Measurements from ENCODE around the gene KRTAP12-2.

DNA sequence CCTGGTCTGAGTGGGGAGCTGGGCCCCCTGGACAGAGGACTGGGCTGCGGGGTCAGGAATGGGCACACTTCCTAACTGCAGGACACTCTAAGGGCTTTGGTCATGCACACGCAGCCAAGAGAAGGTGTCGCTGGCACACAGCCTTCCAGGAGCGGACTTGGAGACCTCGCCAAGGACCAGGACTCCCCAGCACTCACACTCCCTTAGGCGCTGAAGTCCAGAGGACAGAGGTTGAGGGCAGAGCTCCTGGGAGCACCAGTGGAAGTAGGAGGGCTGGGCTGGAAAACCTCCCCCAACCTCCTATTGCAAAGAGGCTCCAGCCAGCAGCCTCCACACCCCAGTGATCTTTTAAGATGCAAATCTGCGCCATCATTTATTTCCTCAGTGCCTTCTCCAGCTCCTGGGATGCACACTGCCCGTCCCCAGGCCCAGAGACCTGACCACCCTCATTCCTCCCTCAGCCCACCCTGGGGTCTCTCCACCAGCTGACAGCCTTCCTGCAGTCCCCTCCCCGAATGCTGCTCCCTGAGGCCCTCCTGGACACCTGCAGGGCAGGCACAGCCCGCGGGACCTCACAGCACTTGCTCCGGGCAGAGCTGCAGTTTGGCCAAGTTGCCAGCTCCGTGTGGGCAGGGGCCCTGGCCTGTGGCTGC is 41.6 kb upstream of the KRTAP12-2 start:
- TF ChIP-seq, protein P1, sequence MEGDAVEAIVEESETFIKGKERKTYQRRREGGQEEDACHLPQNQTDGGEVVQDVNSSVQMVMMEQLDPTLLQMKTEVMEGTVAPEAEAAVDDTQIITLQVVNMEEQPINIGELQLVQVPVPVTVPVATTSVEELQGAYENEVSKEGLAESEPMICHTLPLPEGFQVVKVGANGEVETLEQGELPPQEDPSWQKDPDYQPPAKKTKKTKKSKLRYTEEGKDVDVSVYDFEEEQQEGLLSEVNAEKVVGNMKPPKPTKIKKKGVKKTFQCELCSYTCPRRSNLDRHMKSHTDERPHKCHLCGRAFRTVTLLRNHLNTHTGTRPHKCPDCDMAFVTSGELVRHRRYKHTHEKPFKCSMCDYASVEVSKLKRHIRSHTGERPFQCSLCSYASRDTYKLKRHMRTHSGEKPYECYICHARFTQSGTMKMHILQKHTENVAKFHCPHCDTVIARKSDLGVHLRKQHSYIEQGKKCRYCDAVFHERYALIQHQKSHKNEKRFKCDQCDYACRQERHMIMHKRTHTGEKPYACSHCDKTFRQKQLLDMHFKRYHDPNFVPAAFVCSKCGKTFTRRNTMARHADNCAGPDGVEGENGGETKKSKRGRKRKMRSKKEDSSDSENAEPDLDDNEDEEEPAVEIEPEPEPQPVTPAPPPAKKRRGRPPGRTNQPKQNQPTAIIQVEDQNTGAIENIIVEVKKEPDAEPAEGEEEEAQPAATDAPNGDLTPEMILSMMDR (IDR thresholded peaks at IDR 0.05), result no peak
- no peak for TF ChIP-seq POLR2A (IDR thresholded peaks at IDR 0.05)
